Measurements from ENCODE around the gene C2orf72.
"Not testable (repeated sequence)": the region's sequence is repeated elsewhere in the genome, so short reads cannot be mapped to it uniquely, and the experiment has no call there.

Gene C2orf72

DNA sequence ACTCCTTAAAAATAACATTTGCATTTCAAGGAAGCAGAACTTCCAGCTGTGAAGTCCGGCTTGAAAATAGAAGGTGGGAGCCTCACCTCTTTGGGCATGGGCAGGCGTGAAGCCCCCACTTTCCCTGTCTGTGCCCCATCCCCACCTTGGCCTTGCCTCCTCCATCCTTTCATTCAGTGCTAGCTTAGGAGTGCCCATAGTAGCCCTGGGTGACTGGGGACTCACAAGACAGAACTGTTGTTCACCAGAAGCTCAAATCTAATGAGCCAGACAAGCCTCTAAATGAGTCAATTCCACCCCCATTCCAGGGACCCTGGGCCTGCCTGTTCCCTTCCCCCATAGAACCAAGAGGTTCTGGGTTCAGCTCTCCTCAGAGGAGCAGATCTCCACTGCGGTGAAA is 21.4 kb upstream of the C2orf72 start:
- DNase-seq = no peak

DNA sequence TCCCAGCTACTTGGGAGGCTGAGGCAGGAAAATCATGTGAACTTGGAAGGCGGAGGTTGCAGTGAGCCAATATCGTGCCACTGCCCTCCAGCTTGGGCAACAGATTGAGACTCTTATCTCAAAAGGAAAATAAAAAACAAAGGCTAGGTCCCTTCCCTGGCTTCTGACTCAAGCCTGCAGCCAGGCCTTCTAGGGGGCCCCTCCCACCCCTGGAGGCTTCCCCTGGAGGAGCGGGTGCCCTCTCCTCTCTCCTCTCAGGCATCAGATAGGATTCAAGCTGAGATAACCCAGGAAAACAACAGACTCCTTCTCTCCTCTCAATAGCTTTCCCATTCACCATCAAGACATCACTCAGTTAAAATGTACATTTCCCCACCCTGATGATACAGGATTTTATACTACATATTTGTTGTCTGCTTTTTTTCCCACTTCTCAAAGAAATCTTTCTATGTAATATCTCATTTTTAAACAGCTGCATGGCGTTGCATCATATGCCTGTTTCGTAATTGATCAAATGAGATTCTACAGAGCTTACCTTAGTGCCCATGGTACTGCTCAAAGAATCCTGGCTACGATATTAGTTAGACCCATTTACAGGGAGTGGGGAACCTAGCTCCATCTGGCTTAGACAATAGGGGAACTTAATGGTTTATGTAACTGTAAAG is 20.6 kb upstream of the C2orf72 start:
- DNase-seq = no peak

DNA sequence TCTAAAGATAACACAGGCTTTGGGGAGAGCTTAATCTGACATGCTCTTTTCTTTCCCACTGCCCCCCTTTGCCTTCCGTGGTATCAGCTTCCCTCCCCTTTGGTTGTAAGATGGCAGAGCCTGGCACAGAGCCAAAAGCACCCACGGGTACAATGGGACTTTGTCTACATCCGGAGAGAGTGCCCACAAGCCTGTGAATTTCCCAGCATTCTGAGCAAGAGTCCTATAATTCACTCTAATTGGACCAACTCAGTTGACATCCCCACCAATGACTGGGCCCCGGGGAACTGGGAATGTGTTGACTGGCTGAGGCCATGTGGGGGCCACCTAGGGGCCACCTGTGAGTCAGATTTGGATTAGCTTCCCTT is 20.1 kb upstream of the C2orf72 start:
- DNase-seq = no peak

- no peak for DNase-seq
These were observed 19.1 kb upstream of the C2orf72 start for GRCh38 chr2:231018184-231018583.

DNA sequence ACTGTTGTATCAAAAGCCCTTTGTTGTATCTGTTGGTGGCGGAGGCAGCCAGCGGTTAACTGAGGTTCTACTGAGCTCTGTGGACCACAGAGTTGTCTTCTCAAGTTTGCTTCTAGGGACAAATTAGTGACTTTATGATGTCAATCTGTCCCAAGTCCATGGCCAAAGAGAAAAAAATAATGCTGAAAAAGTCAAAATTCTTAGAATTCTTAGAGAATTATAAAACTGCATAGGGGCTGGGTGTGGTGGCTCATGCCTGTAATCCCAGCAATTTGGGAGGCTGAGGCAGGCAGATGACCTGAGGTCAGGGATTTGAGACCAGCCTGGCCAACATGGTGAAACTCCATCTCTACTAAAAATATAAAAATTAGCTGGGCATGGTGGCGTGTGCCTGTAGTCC is 12.3 kb upstream of the C2orf72 start:
- not testable (repeated sequence) for DNase-seq

DNA sequence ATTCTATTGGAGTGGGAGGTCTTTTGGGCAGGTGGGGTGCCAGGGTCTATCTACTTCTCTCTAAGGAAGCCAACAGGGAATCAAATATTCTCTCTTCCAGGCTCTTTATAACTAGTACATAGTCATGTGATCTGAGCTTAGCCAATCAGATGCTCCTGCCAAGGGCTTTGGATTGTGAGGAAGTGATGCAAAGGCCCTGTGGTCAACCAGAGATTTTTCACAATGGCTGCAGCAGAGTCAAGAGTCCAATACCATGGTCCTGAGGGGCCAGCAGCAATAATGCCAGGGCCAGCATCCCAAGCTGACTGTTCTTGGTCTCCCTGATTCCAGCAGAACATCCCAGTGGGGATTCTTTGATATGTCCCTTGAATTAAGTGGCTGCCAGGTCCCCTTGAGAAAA is 8.4 kb upstream of the C2orf72 start:
- DNase-seq = no peak

DNA sequence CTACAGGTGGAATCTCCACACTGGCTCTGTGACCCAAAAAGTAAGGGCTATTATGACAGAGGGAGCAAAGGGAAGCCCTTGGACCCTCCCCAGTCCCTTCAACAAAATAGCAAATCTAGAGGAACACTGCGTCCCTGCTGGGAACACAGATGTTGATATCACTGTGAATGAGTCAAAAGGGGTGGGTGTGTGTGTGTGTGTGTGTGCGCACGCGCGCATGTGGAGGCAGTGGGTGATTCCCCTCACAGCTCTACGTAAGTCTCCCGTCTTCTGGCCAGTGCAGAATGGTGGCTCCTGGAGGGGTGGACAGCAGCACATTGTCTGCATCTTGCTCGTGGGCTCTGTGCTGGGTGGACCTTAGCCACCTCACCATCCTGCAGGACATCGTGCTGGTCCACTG is 7.8 kb upstream of the C2orf72 start:
- DNase-seq = no peak

DNA sequence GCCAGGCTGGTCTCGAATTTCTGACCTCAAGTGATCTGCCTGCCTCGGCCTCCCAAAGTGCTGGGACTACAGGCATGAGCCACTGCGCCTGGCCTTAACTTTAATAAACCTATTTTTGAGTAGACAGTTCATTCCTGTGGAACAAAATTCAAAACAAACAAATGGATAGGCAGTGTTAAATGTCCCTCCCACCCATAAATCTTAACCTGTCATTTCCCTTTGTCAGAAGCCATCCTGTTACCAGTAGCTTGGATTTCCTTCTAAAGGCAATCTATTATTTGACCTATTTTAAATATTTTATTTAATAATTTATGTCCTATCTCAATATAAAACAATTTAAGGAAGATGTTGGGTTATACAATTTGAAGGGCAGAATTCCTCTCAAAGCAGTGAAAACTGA is 6.6 kb upstream of the C2orf72 start:
- DNase-seq = no peak

- no peak for DNase-seq
These were observed 4.7 kb upstream of the C2orf72 start for GRCh38 chr2:231032575-231033140.

GRCh38 chr2:231033147-231034132 is 3.9 kb upstream of the C2orf72 start:
- DNase-seq = no peak

DNA sequence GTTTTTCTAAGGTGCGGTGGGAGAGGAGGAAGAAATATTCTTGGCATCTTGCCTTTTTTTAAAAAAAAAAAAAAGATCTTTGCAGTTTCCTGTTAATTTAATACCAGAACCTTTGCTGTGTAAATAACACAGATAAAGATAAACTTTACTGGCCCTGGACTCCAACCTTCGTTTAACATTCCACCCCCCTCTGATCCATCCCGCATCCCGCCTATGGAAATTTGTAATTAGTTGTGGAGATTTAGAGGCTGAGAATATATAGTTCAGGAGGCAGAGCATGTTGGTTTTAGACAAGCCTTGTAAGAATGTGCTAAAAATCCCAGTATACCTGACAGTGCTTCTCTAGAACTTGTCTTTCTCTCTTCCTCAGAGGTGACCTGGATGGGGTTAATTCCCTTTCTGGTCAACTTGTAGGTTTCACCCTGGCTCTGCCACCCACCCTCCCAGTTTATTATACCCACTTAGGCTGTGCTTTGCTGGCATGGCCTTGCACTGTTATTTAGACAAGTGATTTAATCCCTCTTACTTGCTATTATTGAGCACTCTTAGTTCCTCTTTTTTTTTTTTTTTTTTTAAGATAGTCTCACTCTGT is 2.9 kb upstream of the C2orf72 start:
- no peak for DNase-seq

DNA sequence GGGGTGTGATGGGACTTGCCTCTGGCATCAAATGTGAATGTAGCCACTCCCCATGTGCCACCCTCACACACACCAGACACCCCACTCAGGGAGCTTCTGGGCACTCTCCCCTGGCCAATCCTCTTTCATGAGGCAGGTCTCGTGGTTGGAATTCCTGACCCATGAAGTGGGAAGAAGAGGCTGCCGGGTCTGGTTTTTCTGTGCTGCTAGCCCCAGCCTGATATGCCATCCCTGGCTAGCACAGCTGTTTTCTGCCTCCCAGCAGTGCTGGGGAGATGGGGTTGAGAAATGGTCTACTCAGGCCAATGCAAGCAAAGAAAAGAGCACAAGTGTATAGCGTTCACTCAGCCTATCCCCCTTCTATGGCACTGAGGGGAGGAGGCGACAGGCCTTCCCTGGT is 1.2 kb upstream of the C2orf72 start:
- DNase-seq = no peak

- DNase-seq = no peak
These were observed 681 bp upstream of the C2orf72 start for GRCh38 chr2:231036578-231037106.

DNA sequence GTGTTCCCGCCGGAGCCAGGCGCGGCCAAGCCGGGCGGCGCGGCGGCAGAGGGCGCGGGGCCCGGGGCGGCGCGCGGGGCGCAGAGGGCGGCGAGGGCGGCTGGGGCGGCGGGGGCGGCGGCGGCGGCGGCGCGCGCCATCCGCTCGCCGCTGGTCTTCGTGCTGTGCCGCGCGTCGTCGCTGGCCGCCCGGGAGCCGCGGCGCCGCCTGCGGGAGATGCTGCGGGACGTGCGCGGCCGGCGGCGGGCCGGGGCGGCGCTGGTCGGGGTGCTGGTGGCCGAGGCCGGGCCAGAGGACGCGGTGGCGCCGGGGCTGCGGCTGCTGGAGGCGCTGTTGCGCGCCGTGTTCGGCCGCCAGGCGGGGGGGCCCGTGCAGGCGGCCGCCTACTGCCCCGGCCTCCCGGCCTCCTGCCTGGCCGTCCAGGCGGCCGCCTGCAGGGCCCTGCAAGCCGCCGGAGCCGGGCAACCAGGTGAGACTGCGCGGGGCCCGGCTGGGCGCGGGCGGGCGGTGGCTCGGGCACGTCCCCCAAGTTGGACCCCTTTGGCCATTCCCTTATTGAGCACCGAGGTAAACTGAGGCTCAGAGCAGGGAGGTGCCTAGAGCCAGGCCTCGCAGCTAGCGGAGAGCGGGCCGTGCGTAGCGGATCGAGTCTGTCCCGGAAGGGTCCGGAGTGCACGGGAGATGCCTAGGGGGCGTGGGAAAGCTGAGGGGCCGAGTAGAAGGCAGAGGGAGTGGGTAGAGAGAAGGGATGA is 584 bp downstream of the C2orf72 start:
- DNase-seq = no peak

DNA sequence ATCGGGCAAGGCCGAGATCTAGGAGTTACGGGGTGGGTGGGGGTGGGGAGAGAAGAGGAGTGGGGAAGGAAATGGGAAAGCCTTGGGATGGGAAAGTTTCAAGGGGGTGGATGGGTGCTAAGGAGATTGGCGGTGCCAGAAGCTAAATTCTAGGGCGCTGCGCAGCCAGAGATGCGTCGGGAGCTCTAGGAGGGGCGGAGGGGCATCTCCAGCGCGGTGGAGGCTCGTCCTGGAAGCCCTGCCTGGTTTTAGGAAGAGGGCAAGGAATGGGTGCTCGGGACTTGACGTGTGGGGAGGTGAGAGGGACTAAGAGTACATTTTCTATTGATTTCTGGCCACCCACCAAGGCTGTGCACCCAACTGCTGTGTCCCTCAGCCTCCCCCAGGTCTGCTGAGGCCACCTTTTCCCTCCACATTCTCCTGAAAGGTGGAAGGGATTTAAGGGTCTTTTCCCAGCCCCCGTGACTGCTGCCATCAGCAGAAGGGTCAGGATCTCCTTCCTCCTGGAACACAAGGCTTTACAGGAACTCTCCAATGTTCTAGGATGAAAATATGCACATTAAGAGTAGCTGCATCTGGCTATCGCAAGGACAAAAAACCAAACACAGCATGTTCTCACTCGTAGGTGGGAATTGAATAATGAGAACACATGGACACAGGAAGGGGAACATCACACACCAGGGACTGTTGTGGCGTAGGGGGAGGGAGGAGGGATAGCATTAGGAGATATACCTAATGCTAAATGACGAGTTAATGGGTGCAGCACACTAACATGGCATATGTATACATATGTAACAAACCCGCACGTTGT is 1.4 kb downstream of the C2orf72 start:
- no peak for DNase-seq

- DNase-seq = no peak
These were observed 2.0 kb downstream of the C2orf72 start for GRCh38 chr2:231039294-231039664.

- no peak for DNase-seq
These were observed 2.6 kb downstream of the C2orf72 start for GRCh38 chr2:231039821-231040364.

- DNase-seq = no peak
These were observed 3.9 kb downstream of the C2orf72 start for GRCh38 chr2:231041061-231041689.

DNA sequence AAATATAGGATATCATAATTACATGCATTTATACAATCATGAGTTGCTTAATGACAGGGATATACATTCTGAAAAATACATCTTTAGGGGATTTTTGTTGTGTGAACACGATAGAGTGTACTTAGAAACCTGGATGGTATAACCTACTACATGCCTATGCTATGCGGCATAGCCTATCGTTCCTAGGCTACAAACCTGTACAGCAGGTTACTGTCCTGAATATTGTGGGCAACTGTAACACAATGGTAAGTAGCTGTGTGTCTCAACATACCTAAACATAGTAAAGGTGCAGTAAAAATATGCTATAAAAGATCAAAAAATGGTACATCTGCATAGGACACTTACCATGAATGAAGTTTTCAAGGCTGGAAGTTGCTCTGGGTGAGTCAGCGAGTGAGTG is 6.5 kb downstream of the C2orf72 start:
- DNase-seq = no peak

DNA sequence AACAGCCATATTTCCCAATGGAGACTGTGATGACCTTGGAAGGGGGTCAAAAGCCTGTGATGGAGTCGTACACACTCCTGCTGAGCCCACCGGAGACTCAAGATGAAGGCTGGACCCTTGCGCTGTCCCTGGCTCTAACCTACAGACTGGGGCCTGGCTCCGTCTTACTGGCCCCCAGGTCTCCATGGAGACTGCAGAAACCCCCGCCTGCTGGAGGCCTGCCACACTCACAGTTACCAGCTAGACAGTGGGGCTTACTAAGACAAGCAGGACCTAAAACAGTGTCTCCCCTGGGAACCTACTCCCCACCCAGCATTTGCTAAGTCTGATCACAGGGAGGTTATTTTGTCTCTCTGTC is 9.6 kb downstream of the C2orf72 start:
- no peak for DNase-seq
